Stomach (tissue), 4 donors: ENCODE data around the gene CYS1.

Source experiments
- EP300 ChIP-seq: sonication (generic); formaldehyde crosslinking; IDR thresholded peaks from one replicate; pipeline ENCODE4 v1.6.1; 2017; ENCODE audit warnings: antibody characterized with exemption
- POLR2A ChIP-seq, 4 donors: fragments of 450-650 bp; IDR thresholded peaks; one replicate each; pipeline ENCODE4 v1.6.1; 2016; ENCODE audit warnings: antibody characterized with exemption in 4 of 4, control low read depth in 2 of 4, mild to moderate bottlenecking in 1 of 4, moderate library complexity in 1 of 4
- POLR2AphosphoS5 ChIP-seq, 3 donors: sonication (generic); formaldehyde crosslinking; IDR thresholded peaks; one replicate each; pipeline ENCODE4 v1.6.1; 2016; ENCODE audit warnings: antibody characterized with exemption in 3 of 3
- TF ChIP-seq, protein P1 (sequence below), 7 experiments: fragments of 450-650 bp in 4 of 7; fragments of 200-600 bp in 3 of 7; sonication (generic) in 3 of 7; IDR thresholded peaks; one replicate each; pipeline ENCODE4 v1.5.1; 2016 to 2019; ENCODE audit warnings: antibody characterized with exemption in 7 of 7, control low read depth in 2 of 7, mild to moderate bottlenecking in 1 of 7

GRCh38 chr2:10067881-10068280 is 12.3 kb downstream of the CYS1 start:
- TF ChIP-seq, protein P1, sequence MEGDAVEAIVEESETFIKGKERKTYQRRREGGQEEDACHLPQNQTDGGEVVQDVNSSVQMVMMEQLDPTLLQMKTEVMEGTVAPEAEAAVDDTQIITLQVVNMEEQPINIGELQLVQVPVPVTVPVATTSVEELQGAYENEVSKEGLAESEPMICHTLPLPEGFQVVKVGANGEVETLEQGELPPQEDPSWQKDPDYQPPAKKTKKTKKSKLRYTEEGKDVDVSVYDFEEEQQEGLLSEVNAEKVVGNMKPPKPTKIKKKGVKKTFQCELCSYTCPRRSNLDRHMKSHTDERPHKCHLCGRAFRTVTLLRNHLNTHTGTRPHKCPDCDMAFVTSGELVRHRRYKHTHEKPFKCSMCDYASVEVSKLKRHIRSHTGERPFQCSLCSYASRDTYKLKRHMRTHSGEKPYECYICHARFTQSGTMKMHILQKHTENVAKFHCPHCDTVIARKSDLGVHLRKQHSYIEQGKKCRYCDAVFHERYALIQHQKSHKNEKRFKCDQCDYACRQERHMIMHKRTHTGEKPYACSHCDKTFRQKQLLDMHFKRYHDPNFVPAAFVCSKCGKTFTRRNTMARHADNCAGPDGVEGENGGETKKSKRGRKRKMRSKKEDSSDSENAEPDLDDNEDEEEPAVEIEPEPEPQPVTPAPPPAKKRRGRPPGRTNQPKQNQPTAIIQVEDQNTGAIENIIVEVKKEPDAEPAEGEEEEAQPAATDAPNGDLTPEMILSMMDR (IDR thresholded peaks at IDR 0.05), result no peak
- TF ChIP-seq POLR2AphosphoS5 (IDR thresholded peaks at IDR 0.05) (no peak), POLR2A (IDR thresholded peaks at IDR 0.05) (no peak), EP300 (no peak)
